K562 (cell line): ENCODE measurements around the gene TMEM131L. TPM values are rescaled to one million over a fixed set of nuclear protein-coding genes. Genes with fewer than 3 reads are reported as not detected.

Experiments
- ATAC-seq: fragments of 200-7000 bp; cut with Tn5 transposase; 3 replicates; pipeline ENCODE4 v1.9.1; 2020; ENCODE audit warnings: moderate library complexity
- BruUV-seq: library from RNA; stranded (reverse); fragments of 400-500 nt; replicated peaks from 2 replicates; lab custom pipeline; 2021; lab: Mats Ljungman, UMichigan
- CTCF ChIA-PET: fragments of 300-600 bp; formaldehyde crosslinking; extraction: SDS; loops from one replicate; lab custom pipeline; 2021; ENCODE audit warnings: low intra/inter-chr PET ratio; lab: Yijun Ruan, JAX
- POLR2A ChIA-PET: fragments of 300-600, 350-650 bp; sonication (Branson Sonifier 250); formaldehyde crosslinking; extraction: SDS; loops from one replicate; lab custom pipeline; 2021; ENCODE audit warnings: antibody characterized with exemption, inconsistent platforms; lab: Yijun Ruan, JAX
- DNase-seq, 4 experiments: peaks; one replicate each; pipeline versions ENCODE4 v3.0.0 to v3.0.0-alpha.2; 2011 to 2018; ENCODE audit warnings: low spot score in 3 of 4, mixed read lengths in 3 of 4; ENCODE audit errors: extremely low read depth in 1 of 4
- FAIRE-seq: peaks from 2 replicates; lab custom pipeline; 2011; peaks lifted over from hg19 to GRCh38; lab: Jason Lieb, UNC
- H2AFZ ChIP-seq: 2 replicates; pipeline ENCODE4 v1.6.0; 2011; ENCODE audit warnings: low read depth, low read length, control low read depth, inconsistent platforms
- H3K27ac ChIP-seq: fragments of 200-600 bp; 3 replicates; pipeline ENCODE4 v1.8.0; 2011; ENCODE audit warnings: low read depth, mild to moderate bottlenecking, control low read depth, inconsistent platforms, low read length, moderate library complexity, mixed read lengths; ENCODE audit errors: extremely low read depth
- H3K27me3 ChIP-seq, 2 experiments: fragments of 300-600 bp in 1 of 2; 2 replicates in 1 of 2; 3 replicates in 1 of 2; pipeline versions ENCODE4 v1.6.0 to v1.8.0; 2011; ENCODE audit warnings: inconsistent platforms in 2 of 2, low read length in 2 of 2, mild to moderate bottlenecking in 1 of 2, mixed read lengths in 1 of 2, moderate library complexity in 1 of 2; ENCODE audit not compliant: control insufficient read depth in 2 of 2, insufficient read depth in 2 of 2
- H3K36me3 ChIP-seq: fragments of 300-600 bp; 3 replicates; pipeline ENCODE4 v1.8.0; 2011; ENCODE audit warnings: mild to moderate bottlenecking, low read length, inconsistent platforms; ENCODE audit not compliant: control insufficient read depth, insufficient read depth
- H3K4me1 ChIP-seq, 2 experiments: fragments of 200-600 bp in 1 of 2; replicated peaks in 1 of 2; 2 replicates in 1 of 2; 3 replicates in 1 of 2; pipeline versions ENCODE4 v1.5.1 to v1.8.0; 2011; ENCODE audit warnings: inconsistent platforms in 2 of 2, low read length in 2 of 2, mild to moderate bottlenecking in 1 of 2, mixed read lengths in 1 of 2, moderate library complexity in 1 of 2; ENCODE audit not compliant: control insufficient read depth in 2 of 2, insufficient read depth in 2 of 2
- H3K4me2 ChIP-seq: 2 replicates; pipeline ENCODE4 v1.6.1; 2011; ENCODE audit warnings: low read length, control low read depth, inconsistent platforms, mixed read lengths; ENCODE audit not compliant: insufficient read depth
- H3K4me3 ChIP-seq: fragments of 200-600 bp; sonication (generic), shearing (Covaris generic); 2 replicates; pipeline ENCODE4 v1.5.1; 2016; ENCODE audit warnings: control low read depth, inconsistent platforms
- H3K79me2 ChIP-seq: fragments of 200-600 bp; 3 replicates; pipeline ENCODE4 v1.8.0; 2011; ENCODE audit warnings: low read length, inconsistent platforms; ENCODE audit not compliant: control insufficient read depth, insufficient read depth
- H3K9ac ChIP-seq, 2 experiments: 2 replicates each; pipeline versions ENCODE4 v1.6.0 to v1.6.1; 2011; ENCODE audit warnings: low read depth in 2 of 2, low read length in 2 of 2, control low read depth in 1 of 2, inconsistent platforms in 1 of 2, mild to moderate bottlenecking in 1 of 2, mixed read lengths in 1 of 2; ENCODE audit not compliant: insufficient read depth in 1 of 2
- H3K9me1 ChIP-seq: one replicate; pipeline ENCODE4 v1.6.0; 2011; ENCODE audit warnings: inconsistent platforms, mild to moderate bottlenecking, low read length, moderate library complexity; ENCODE audit not compliant: control insufficient read depth, insufficient read depth
- H3K9me3 ChIP-seq: replicated peaks from 2 replicates; pipeline ENCODE4 v1.5.1; 2011; ENCODE audit warnings: low read depth, low read length, inconsistent platforms; ENCODE audit not compliant: control insufficient read depth, insufficient read depth
- H4K20me1 ChIP-seq: replicated peaks from 2 replicates; pipeline ENCODE4 v1.6.1; 2011; ENCODE audit warnings: low read length, inconsistent platforms, mixed read lengths; ENCODE audit not compliant: control insufficient read depth, insufficient read depth
- AFF1 ChIP-seq, 2 experiments: fragments of 450-650 bp; IDR thresholded peaks; 2 replicates each; pipeline ENCODE4 v1.6.1; 2018; ENCODE audit warnings: mild to moderate bottlenecking in 2 of 2, low read depth in 1 of 2; ENCODE audit not compliant: partially characterized antibody in 2 of 2
- CREB3 ChIP-seq: fragments of 450-650 bp; conservative IDR thresholded peaks from 2 replicates; pipeline ENCODE4 v1.6.1; 2016; ENCODE audit warnings: missing genetic modification characterization, low read depth, mild to moderate bottlenecking, missing compliant biosample characterization, moderate library complexity
- E2F6 ChIP-seq, 2 experiments: IDR thresholded peaks; 2 replicates each; pipeline ENCODE4 v1.6.1; 2011; ENCODE audit warnings: borderline replicate concordance in 1 of 2, control low read depth in 1 of 2, low read depth in 1 of 2, low read length in 1 of 2, mild to moderate bottlenecking in 1 of 2, mixed read lengths in 1 of 2, moderate library complexity in 1 of 2; ENCODE audit not compliant: insufficient read depth in 1 of 2, insufficient read length in 1 of 2, poor library complexity in 1 of 2, severe bottlenecking in 1 of 2; ENCODE audit errors: extremely low read depth in 1 of 2
- FOSL1 ChIP-seq: fragments of 200-800 bp; sonication (Bioruptor generic); conservative IDR thresholded peaks from 2 replicates; pipeline ENCODE4 v1.6.1; 2016; ENCODE audit warnings: missing genetic modification characterization, missing compliant biosample characterization
- GTF2E2 ChIP-seq: fragments of 200-800 bp; sonication (Bioruptor generic); IDR thresholded peaks from 2 replicates; pipeline ENCODE4 v1.6.1; 2016; ENCODE audit warnings: missing genetic modification characterization, missing compliant biosample characterization
- HNRNPUL1 ChIP-seq: fragments of 200-400 bp; formaldehyde crosslinking; IDR thresholded peaks from 2 replicates; pipeline ENCODE4 v1.6.1; 2017; ENCODE audit warnings: low read length
- MXI1 ChIP-seq: IDR thresholded peaks from 2 replicates; pipeline ENCODE4 v1.6.1; 2011; ENCODE audit warnings: low read depth, mild to moderate bottlenecking, improper control_type of control experiment, low read length
- MYNN ChIP-seq, 2 experiments: sonication (generic); formaldehyde crosslinking in 1 of 2; IDR thresholded peaks; 2 replicates each; pipeline versions ENCODE4 v1.5.0 to v1.6.1; 2016 to 2020; ENCODE audit warnings: antibody characterized with exemption in 1 of 2, missing genetic modification reagents in 1 of 2
- NELFE ChIP-seq: IDR thresholded peaks from 2 replicates; pipeline ENCODE4 v1.6.1; 2011; ENCODE audit warnings: mild to moderate bottlenecking; ENCODE audit not compliant: insufficient read depth, insufficient read length
- SIX5 ChIP-seq, 2 experiments: IDR thresholded peaks; 2 replicates each; pipeline ENCODE4 v1.6.1; 2011; ENCODE audit warnings: low read length in 2 of 2, borderline replicate concordance in 1 of 2, low read depth in 1 of 2, mild to moderate bottlenecking in 1 of 2, moderate library complexity in 1 of 2; ENCODE audit not compliant: insufficient read depth in 1 of 2
- SMC3 ChIP-seq: conservative IDR thresholded peaks from 2 replicates; pipeline ENCODE4 v1.6.1; 2011; ENCODE audit warnings: low read depth, low read length, improper control_type of control experiment; ENCODE audit not compliant: insufficient read depth
- TCF7L2 ChIP-seq: fragments of 150-350 bp; IDR thresholded peaks from 2 replicates; pipeline ENCODE4 v1.6.1; 2016; ENCODE audit warnings: low read depth, mild to moderate bottlenecking, low read length, moderate library complexity
- U2AF1 ChIP-seq: fragments of 200-400 bp; formaldehyde crosslinking; optimal IDR thresholded peaks from 2 replicates; pipeline ENCODE3; 2017; ENCODE audit warnings: mild to moderate bottlenecking, low read depth, low read length, moderate library complexity
- ZNF764 ChIP-seq: fragments of 250-450 bp; sonication (Bioruptor Pico); IDR thresholded peaks from 2 replicates; pipeline ENCODE4 v1.4.0; 2020; ENCODE audit warnings: low read depth, mild to moderate bottlenecking, moderate library complexity
- ZZZ3 ChIP-seq: fragments of 450-650 bp; IDR thresholded peaks from 2 replicates; pipeline ENCODE4 v1.6.1; 2016; ENCODE audit warnings: antibody characterized with exemption, mild to moderate bottlenecking, moderate library complexity
- WGBS: fragments of 100-300 bp; shearing (Covaris generic); methylation state at CpG from one replicate; pipeline ENCODE4 v1.1.6; 2016; ENCODE audit warnings: low coverage, mixed read lengths; ENCODE audit not compliant: insufficient coverage; ENCODE audit errors: missing lambda C conversion rate; 5-methylcytosine and 5-hydroxymethylcytosine counted together
- in situ Hi-C: fragments of 300-500 bp; cut with MboI; formaldehyde crosslinking; loops from 4 replicates; pipeline ENCODE4 v1.15.0; 2018; ENCODE audit warnings: inconsistent platforms, mixed read lengths
- intact Hi-C: fragments of 100-400 bp; cut with micrococcal nuclease; formaldehyde crosslinking; loops from 2 replicates; pipeline ENCODE4 v1.14.2; 2022
- polyA plus RNA-seq, 8 experiments: library from polyadenylated mRNA; depleted of rRNA in 4 of 8; stranded (reverse) in 5 of 8; unstranded in 3 of 8; fragments of >200 nt; fragmentation: Nextera tagmentation in 2 of 8; fragmentation: Illumina TruSeq in 1 of 8; extraction: Ambion mirVana in 2 of 8; extraction: Trizol in 1 of 8; gene quantifications; 2 replicates each; pipeline versions ENCODE4 v1.2.1 to v1.2.3, GENCODE V29; 2011 to 2014; ENCODE audit warnings: inconsistent platforms in 1 of 8, missing spikeins in 1 of 8
- total RNA-seq, 7 experiments: library from RNA; depleted of rRNA in 6 of 7; stranded (reverse); fragments of >200 nt in 6 of 7; fragmentation: Illumina TruSeq in 2 of 7; extraction: Trizol in 2 of 7; gene quantifications; 2 replicates each; pipeline versions ENCODE4 v1.2.1 to v1.2.3, GENCODE V29; 2011 to 2021; ENCODE audit warnings: low replicate concordance in 1 of 7

The TMEM131L gene
- total and polyA plus RNA-seq, 9 of the 15 experiments (the other 6 are each of a cell fraction or from before 2014, with no cell fraction given) = 1.2 to 20.8 (median 12.9) TPM

- in situ Hi-C loops (no loop called here), intact Hi-C loops (no loop called here)
- no peak for ATAC-seq
- WGBS = 76% methylated on average over 2 of the region's 2 CpGs
- no TSS peak for BruUV-seq
- no peak overlapping the region for H3K4me3 ChIP-seq
- H3K4me2 ChIP-seq = no peak overlapping the region
- no peaks in the 10 kb centered on the region for H3K4me1 ChIP-seq
- no peak overlapping the region for H2AFZ ChIP-seq
- no peaks in the 10 kb centered on the region for H3K9me3 ChIP-seq
- no peaks in the 10 kb centered on the region for H4K20me1 ChIP-seq
- ChIA-PET CTCF (no interaction called here), POLR2A (no interaction called here)
- no peak for DNase-seq
- no peak for TF ChIP-seq ZZZ3
- no peak for TF ChIP-seq TCF7L2
- no peak for TF ChIP-seq AFF1 (IDR thresholded peaks at IDR 0.05; ENCODE audit: low read depth in 1 of 2, partially characterized antibody in 2 of 2)
- no peak for TF ChIP-seq SMC3
- no peak for TF ChIP-seq U2AF1
- no peak for TF ChIP-seq SIX5 (IDR thresholded peaks at IDR 0.05; ENCODE audit: borderline replicate concordance in 1 of 2, insufficient read depth in 1 of 2, low read depth in 1 of 2, low read length in 2 of 2)
- no peak for TF ChIP-seq E2F6 (IDR thresholded peaks at IDR 0.05; ENCODE audit: borderline replicate concordance in 1 of 2, extremely low read depth in 1 of 2, insufficient read depth in 1 of 2, insufficient read length in 1 of 2, low read depth in 1 of 2, low read length in 1 of 2, poor library complexity in 1 of 2, severe bottlenecking in 1 of 2)
- TF ChIP-seq NELFE = no peak
- no peak for TF ChIP-seq MYNN (IDR thresholded peaks at IDR 0.05)
- TF ChIP-seq MYNN (CRISPR knock-in tag; IDR thresholded peaks at IDR 0.05) = no peak
- no peak for TF ChIP-seq GTF2E2
- no peak for TF ChIP-seq CREB3
- TF ChIP-seq ZNF764 = no peak
- no peak for TF ChIP-seq FOSL1 (tag)
- TF ChIP-seq MXI1 = no peak
- no peak for TF ChIP-seq HNRNPUL1
- no peaks in the 10 kb centered on the region for H3K27me3 ChIP-seq
- no peak overlapping the region for H3K9ac ChIP-seq
- peaks cover 83% of the 10 kb centered on the region for H3K36me3 ChIP-seq
- no peaks in the 10 kb centered on the region for H3K9me1 ChIP-seq
- no peaks in the 10 kb centered on the region for H3K79me2 ChIP-seq
- no peak for FAIRE-seq
- no peak overlapping the region for H3K27ac ChIP-seq
These were observed 153.7 kb downstream of the TMEM131L start for GRCh38 chr4:153619811-153620210.
